GM12892 (cell line): ENCODE results near the gene ABHD4.

ENCODE experiments used
- POLR2A ChIP-seq: IDR thresholded peaks from 2 replicates; pipeline ENCODE4 v1.6.1; 2011; ENCODE audit warnings: low read depth, low read length, control low read depth
- POLR2AphosphoS5 ChIP-seq: IDR thresholded peaks from 2 replicates; pipeline ENCODE4 v1.6.1; 2011; ENCODE audit warnings: low read depth, low read length, control low read depth
- TAF1 ChIP-seq: IDR thresholded peaks from 2 replicates; pipeline ENCODE4 v1.6.1; 2011; ENCODE audit warnings: low read depth, mild to moderate bottlenecking, control low read depth, low read length, borderline replicate concordance

DNA sequence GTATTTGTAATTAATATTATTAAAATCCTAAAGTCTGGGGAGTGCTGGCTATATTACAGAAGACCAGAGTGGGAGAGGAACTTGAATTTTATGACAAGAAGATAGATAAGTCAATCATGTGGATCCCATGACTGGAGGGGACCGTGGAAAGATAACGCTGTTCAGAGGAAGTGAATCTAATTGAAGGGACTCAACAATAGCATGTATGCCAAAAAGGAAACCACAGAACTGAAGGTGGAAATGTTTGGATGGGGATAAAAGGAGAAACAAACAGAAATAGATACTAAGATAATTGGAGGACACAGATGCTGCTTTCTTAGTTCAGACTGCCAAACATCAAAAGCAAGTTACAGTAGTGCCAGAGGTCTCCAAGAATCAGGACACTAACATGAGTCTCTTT lies 24.9 kb downstream of the ABHD4 start:
- TF ChIP-seq TAF1 = no peak
- no peak for TF ChIP-seq POLR2A
- no peak for TF ChIP-seq POLR2AphosphoS5
